Neural cell (in vitro differentiated cells): ENCODE results near the gene MBNL3. TPM values are rescaled to one million over a fixed set of nuclear protein-coding genes. Genes with fewer than 3 reads are reported as not detected.

Experiments used
- H2AFZ ChIP-seq: fragments of 200-600, 300-800 bp; sonication (generic), shearing (Covaris generic); 2 replicates; pipeline ENCODE4 v1.6.0; 2014; ENCODE audit warnings: low read depth, mild to moderate bottlenecking, antibody characterized with exemption, low read length, moderate library complexity
- H3F3A ChIP-seq: fragments of 200-600 bp; shearing (Covaris generic); 2 replicates; pipeline ENCODE4 v1.6.1; 2016; ENCODE audit warnings: mild to moderate bottlenecking, moderate library complexity, mixed read lengths, antibody characterized with exemption, low read length; ENCODE audit not compliant: insufficient read depth, poor library complexity, severe bottlenecking
- H3K27ac ChIP-seq: fragments of 200-600, 300-800 bp; sonication (generic), shearing (Covaris generic); 2 replicates; pipeline ENCODE4 v1.5.1; 2014; ENCODE audit warnings: mild to moderate bottlenecking, low read length, moderate library complexity
- H3K27me3 ChIP-seq: fragments of 300-800, 200-600 bp; sonication (generic), shearing (Covaris generic); 2 replicates; pipeline ENCODE4 v1.6.0; 2014; ENCODE audit warnings: mild to moderate bottlenecking, low read depth, low read length, moderate library complexity; ENCODE audit not compliant: insufficient read depth
- H3K36me3 ChIP-seq: fragments of 300-800, 200-600 bp; sonication (generic), shearing (Covaris generic); 2 replicates; pipeline ENCODE4 v1.5.1; 2014; ENCODE audit warnings: mild to moderate bottlenecking, antibody characterized with exemption, low read length, moderate library complexity; ENCODE audit not compliant: insufficient read depth
- H3K4me2 ChIP-seq: fragments of 300-800, 200-600 bp; sonication (generic), shearing (Covaris generic); 2 replicates; pipeline ENCODE4 v1.6.0; 2014; ENCODE audit warnings: mild to moderate bottlenecking, low read length
- H3K4me3 ChIP-seq: fragments of 300-800, 200-600 bp; sonication (generic), shearing (Covaris generic); 2 replicates; pipeline ENCODE4 v1.5.1; 2014; ENCODE audit warnings: mild to moderate bottlenecking, low read length, moderate library complexity
- H3K79me2 ChIP-seq: fragments of 200-600 bp; shearing (Covaris generic); replicated peaks from 2 replicates; pipeline ENCODE4 v1.6.0; 2014; ENCODE audit warnings: mild to moderate bottlenecking, low read length, moderate library complexity; ENCODE audit not compliant: insufficient read depth
- H3K9ac ChIP-seq: fragments of 300-800, 200-600 bp; sonication (generic), shearing (Covaris generic); 2 replicates; pipeline ENCODE4 v1.6.1; 2016; ENCODE audit warnings: mild to moderate bottlenecking, low read length, mixed read lengths
- H3K9me2 ChIP-seq: fragments of 200-600 bp; shearing (Covaris generic); 2 replicates; pipeline ENCODE4 v1.6.1; 2016; ENCODE audit warnings: mild to moderate bottlenecking, low read length, mixed read lengths; ENCODE audit not compliant: insufficient read depth
- H3K9me3 ChIP-seq: fragments of 200-600, 300-800 bp; sonication (generic), shearing (Covaris generic); 2 replicates; pipeline ENCODE4 v1.6.1; 2016; ENCODE audit warnings: mild to moderate bottlenecking, mixed run types, low read length, moderate library complexity, mixed read lengths
- H4K20me1 ChIP-seq: fragments of 200-600 bp; shearing (Covaris generic); 2 replicates; pipeline ENCODE4 v1.6.1; 2016; ENCODE audit warnings: mild to moderate bottlenecking, mixed run types; ENCODE audit not compliant: insufficient read depth
- EP300 ChIP-seq: fragments of 450-650 bp; conservative IDR thresholded peaks from 2 replicates; pipeline ENCODE4 v1.6.1; 2014; ENCODE audit warnings: antibody characterized with exemption, mild to moderate bottlenecking, moderate library complexity; ENCODE audit not compliant: poor library complexity, severe bottlenecking
- EZH2 ChIP-seq: fragments of 200-600, 300-800 bp; shearing (Covaris generic), sonication (generic); IDR thresholded peaks from 2 replicates; pipeline ENCODE4 v1.6.1; 2014; ENCODE audit warnings: antibody characterized with exemption, low read length, borderline replicate concordance, mild to moderate bottlenecking; ENCODE audit not compliant: insufficient read depth, poor library complexity, severe bottlenecking
- MXI1 ChIP-seq: fragments of 450-650 bp; conservative IDR thresholded peaks from 2 replicates; pipeline ENCODE4 v1.6.1; 2014; ENCODE audit warnings: antibody characterized with exemption, mild to moderate bottlenecking; ENCODE audit not compliant: poor library complexity, severe bottlenecking
- POLR2AphosphoS5 ChIP-seq: IDR thresholded peaks from 2 replicates; pipeline ENCODE4 v1.6.1; 2012
- RAD21 ChIP-seq: fragments of 450-650 bp; conservative IDR thresholded peaks from 2 replicates; pipeline ENCODE4 v1.6.1; 2014; ENCODE audit warnings: antibody characterized with exemption, mild to moderate bottlenecking, moderate library complexity
- SMC3 ChIP-seq: fragments of 450-650 bp; conservative IDR thresholded peaks from 2 replicates; pipeline ENCODE4 v1.6.1; 2014; ENCODE audit warnings: antibody characterized with exemption, mild to moderate bottlenecking, moderate library complexity; ENCODE audit not compliant: poor library complexity
- TAF1 ChIP-seq: IDR thresholded peaks from 2 replicates; pipeline ENCODE4 v1.6.1; 2012; ENCODE audit warnings: low read depth
- polyA plus RNA-seq: library from polyadenylated mRNA; depleted of rRNA; stranded (reverse); fragments of >200 nt; gene quantifications from 2 replicates; pipeline ENCODE4 v1.2.3, GENCODE V29; 2014
- TF ChIP-seq, protein P1 (sequence below): fragments of 450-650 bp; IDR thresholded peaks from 2 replicates; pipeline ENCODE4 v1.5.1; 2014; ENCODE audit warnings: antibody characterized with exemption, mild to moderate bottlenecking, moderate library complexity; ENCODE audit not compliant: poor library complexity, severe bottlenecking
- TF ChIP-seq, protein P2 (sequence below): IDR thresholded peaks from 2 replicates; pipeline ENCODE4 v1.6.1; 2012; ENCODE audit warnings: borderline replicate concordance

MBNL3 gene
- polyA plus RNA-seq, 1 donor from 2014 or later: 0.09 TPM

DNA sequence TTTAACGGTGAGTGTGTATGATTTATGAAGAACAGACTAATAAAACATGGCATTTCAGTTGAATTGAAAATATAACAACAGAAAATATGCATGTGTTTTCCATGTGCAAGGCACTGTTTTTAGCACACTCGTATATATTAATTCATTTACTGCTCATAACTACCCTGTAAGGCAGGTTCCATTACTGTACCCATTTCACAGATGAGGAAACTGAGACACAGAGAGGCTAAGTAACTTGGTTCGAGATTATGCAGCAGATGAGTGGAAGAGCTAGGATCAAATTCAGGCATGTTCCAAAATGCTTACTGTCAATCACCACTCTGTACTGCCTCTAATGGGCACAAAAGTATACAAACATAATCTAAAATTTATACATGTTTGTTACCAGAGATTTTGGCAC, 20.4 kb downstream of the MBNL3 start:
- Histone ChIP-seq H3K36me3 (no peaks in the 10 kb centered on the region), H3K27ac (no peak overlapping the region), H3K9me3 (no peaks in the 10 kb centered on the region), H3K27me3 (no peaks in the 10 kb centered on the region), H3K4me2 (no peak overlapping the region), H3F3A (no peaks in the 10 kb centered on the region), H3K9ac (no peak overlapping the region), H3K4me3 (no peak overlapping the region), H3K9me2 (no peaks in the 10 kb centered on the region), H4K20me1 (no peaks in the 10 kb centered on the region), H3K79me2 (no peaks in the 10 kb centered on the region), H2AFZ (no peak overlapping the region)
- TF ChIP-seq EP300 (no peak), EZH2 (no peak)

DNA sequence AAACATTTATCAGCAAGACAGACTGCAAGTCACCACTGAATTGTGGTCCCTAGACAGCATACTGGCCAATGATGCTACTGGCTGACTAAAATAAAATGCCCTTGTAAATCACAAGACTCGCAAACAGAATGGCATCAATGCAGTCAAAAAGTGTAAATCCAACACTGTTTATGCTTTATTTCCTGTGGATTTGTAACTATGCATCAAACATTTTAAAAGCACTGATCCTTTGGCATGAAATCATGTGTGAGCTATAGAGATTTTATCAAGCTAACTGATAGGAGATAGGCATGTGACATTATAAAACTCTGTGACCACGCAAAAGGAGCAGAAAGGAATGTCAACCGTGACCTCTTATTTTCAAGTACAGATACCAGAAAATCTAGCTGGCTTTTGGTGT, 20.8 kb downstream of the MBNL3 start:
- no peaks in the 10 kb centered on the region for H3K79me2 ChIP-seq
- H4K20me1 ChIP-seq: no peaks in the 10 kb centered on the region
- no peaks in the 10 kb centered on the region for H3F3A ChIP-seq
- no peaks in the 10 kb centered on the region for H3K9me3 ChIP-seq
- H3K4me2 ChIP-seq: no peak overlapping the region
- no peak overlapping the region for H3K27ac ChIP-seq
- no peak for TF ChIP-seq RAD21
- no peak for TF ChIP-seq MXI1
- TF ChIP-seq POLR2AphosphoS5: no peak
- TF ChIP-seq, protein P1, sequence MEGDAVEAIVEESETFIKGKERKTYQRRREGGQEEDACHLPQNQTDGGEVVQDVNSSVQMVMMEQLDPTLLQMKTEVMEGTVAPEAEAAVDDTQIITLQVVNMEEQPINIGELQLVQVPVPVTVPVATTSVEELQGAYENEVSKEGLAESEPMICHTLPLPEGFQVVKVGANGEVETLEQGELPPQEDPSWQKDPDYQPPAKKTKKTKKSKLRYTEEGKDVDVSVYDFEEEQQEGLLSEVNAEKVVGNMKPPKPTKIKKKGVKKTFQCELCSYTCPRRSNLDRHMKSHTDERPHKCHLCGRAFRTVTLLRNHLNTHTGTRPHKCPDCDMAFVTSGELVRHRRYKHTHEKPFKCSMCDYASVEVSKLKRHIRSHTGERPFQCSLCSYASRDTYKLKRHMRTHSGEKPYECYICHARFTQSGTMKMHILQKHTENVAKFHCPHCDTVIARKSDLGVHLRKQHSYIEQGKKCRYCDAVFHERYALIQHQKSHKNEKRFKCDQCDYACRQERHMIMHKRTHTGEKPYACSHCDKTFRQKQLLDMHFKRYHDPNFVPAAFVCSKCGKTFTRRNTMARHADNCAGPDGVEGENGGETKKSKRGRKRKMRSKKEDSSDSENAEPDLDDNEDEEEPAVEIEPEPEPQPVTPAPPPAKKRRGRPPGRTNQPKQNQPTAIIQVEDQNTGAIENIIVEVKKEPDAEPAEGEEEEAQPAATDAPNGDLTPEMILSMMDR: no peak
- TF ChIP-seq TAF1: no peak
- TF ChIP-seq EP300: no peak
- TF ChIP-seq, protein P2, sequence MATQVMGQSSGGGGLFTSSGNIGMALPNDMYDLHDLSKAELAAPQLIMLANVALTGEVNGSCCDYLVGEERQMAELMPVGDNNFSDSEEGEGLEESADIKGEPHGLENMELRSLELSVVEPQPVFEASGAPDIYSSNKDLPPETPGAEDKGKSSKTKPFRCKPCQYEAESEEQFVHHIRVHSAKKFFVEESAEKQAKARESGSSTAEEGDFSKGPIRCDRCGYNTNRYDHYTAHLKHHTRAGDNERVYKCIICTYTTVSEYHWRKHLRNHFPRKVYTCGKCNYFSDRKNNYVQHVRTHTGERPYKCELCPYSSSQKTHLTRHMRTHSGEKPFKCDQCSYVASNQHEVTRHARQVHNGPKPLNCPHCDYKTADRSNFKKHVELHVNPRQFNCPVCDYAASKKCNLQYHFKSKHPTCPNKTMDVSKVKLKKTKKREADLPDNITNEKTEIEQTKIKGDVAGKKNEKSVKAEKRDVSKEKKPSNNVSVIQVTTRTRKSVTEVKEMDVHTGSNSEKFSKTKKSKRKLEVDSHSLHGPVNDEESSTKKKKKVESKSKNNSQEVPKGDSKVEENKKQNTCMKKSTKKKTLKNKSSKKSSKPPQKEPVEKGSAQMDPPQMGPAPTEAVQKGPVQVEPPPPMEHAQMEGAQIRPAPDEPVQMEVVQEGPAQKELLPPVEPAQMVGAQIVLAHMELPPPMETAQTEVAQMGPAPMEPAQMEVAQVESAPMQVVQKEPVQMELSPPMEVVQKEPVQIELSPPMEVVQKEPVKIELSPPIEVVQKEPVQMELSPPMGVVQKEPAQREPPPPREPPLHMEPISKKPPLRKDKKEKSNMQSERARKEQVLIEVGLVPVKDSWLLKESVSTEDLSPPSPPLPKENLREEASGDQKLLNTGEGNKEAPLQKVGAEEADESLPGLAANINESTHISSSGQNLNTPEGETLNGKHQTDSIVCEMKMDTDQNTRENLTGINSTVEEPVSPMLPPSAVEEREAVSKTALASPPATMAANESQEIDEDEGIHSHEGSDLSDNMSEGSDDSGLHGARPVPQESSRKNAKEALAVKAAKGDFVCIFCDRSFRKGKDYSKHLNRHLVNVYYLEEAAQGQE: no peak
- no peak for TF ChIP-seq EZH2
- no peak for TF ChIP-seq SMC3
- no peak overlapping the region for H3K9ac ChIP-seq
- H3K36me3 ChIP-seq: no peaks in the 10 kb centered on the region
- H3K4me3 ChIP-seq: no peak overlapping the region
- no peaks in the 10 kb centered on the region for H3K9me2 ChIP-seq
- no peak overlapping the region for H2AFZ ChIP-seq
- no peaks in the 10 kb centered on the region for H3K27me3 ChIP-seq

DNA sequence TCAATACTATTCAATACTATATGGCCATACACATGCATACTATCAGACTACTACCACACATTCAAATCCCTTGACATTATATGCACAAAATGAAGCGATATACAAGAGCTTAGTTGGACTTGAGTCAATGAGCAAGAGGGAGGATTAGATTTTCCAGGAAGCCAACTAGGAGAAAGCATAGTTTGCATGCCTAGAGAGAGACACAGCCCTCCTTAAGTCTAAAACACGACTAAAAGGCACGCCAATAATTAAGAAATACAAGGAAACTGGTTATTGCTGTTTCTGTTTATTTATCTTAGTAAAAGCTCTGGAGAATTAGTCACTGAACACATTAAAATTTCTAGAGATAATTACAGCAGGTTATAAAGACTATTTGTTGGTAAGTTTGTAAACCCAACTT, 21.8 kb downstream of the MBNL3 start:
- Histone ChIP-seq H3K9me2 (no peaks in the 10 kb centered on the region), H3K4me3 (no peak overlapping the region), H3K79me2 (no peaks in the 10 kb centered on the region), H2AFZ (no peak overlapping the region), H3K27ac (no peak overlapping the region), H3K4me2 (no peak overlapping the region), H4K20me1 (no peaks in the 10 kb centered on the region), H3F3A (no peaks in the 10 kb centered on the region), H3K9me3 (no peaks in the 10 kb centered on the region), H3K27me3 (no peaks in the 10 kb centered on the region), H3K36me3 (no peaks in the 10 kb centered on the region), H3K9ac (no peak overlapping the region)
- TF ChIP-seq, protein P1: no peak
- TF ChIP-seq TAF1 (no peak), SMC3 (no peak), EZH2 (no peak), POLR2AphosphoS5 (no peak)
- TF ChIP-seq, protein P2: no peak
